IMR-90 (cell line): ENCODE measurements around the gene SLC25A22. TPM values are rescaled to one million over a fixed set of nuclear protein-coding genes. Genes with fewer than 3 reads are reported as not detected.

Experiments used
- ATAC-seq: fragments of 200-7000 bp; cut with Tn5 transposase; 2 replicates; pipeline ENCODE4 v1.9.1; 2020; ENCODE audit warnings: low read depth, mild to moderate bottlenecking, moderate library complexity
- BruUV-seq: library from RNA; stranded (reverse); fragments of 400-500 nt; replicated peaks from 2 replicates; lab custom pipeline; 2021; lab: Mats Ljungman, UMichigan
- CTCF ChIA-PET: fragments of 300-600 bp; formaldehyde crosslinking; extraction: SDS; loops from one replicate; lab custom pipeline; 2021; ENCODE audit warnings: antibody characterized with exemption; lab: Yijun Ruan, JAX
- POLR2A ChIA-PET: fragments of 300-600 bp; sonication (Branson Sonifier 250); formaldehyde crosslinking; loops from one replicate; lab custom pipeline; 2022; ENCODE audit warnings: antibody characterized with exemption; ENCODE audit not compliant: unreplicated experiment; lab: Charles Lee
- DNase-seq: peaks from one replicate; pipeline ENCODE4 v3.0.0; 2013
- H2AFZ ChIP-seq: replicated peaks from 2 replicates; pipeline ENCODE3; 2013; ENCODE audit warnings: low read length, mild to moderate bottlenecking; ENCODE audit not compliant: poor library complexity
- H2AK5ac ChIP-seq: 2 replicates; pipeline ENCODE4 v1.6.1; 2013; ENCODE audit warnings: low read depth, low read length, inconsistent platforms
- H2AK9ac ChIP-seq: replicated peaks from 2 replicates; pipeline ENCODE3; 2013; ENCODE audit warnings: mild to moderate bottlenecking, low read depth, low read length, moderate library complexity; ENCODE audit not compliant: poor library complexity
- H2BK120ac ChIP-seq: 2 replicates; pipeline ENCODE4 v1.6.1; 2013; ENCODE audit warnings: low read depth, low read length, inconsistent platforms
- H2BK15ac ChIP-seq: 3 replicates; pipeline ENCODE4 v1.6.1; 2013; ENCODE audit warnings: low read depth, low read length, inconsistent platforms
- H2BK20ac ChIP-seq: 2 replicates; pipeline ENCODE4 v1.6.1; 2013; ENCODE audit warnings: low read depth, mild to moderate bottlenecking, inconsistent platforms, low read length, moderate library complexity
- H2BK5ac ChIP-seq: 2 replicates; pipeline ENCODE4 v1.6.1; 2013; ENCODE audit warnings: mild to moderate bottlenecking, low read depth, low read length, inconsistent platforms; ENCODE audit not compliant: poor library complexity, severe bottlenecking
- H3K14ac ChIP-seq: replicated peaks from 2 replicates; pipeline ENCODE4 v1.6.1; 2013; ENCODE audit warnings: low read depth, low read length, inconsistent platforms
- H3K18ac ChIP-seq: 2 replicates; pipeline ENCODE4 v1.6.1; 2013; ENCODE audit warnings: low read depth, low read length, control low read depth
- H3K23ac ChIP-seq: 2 replicates; pipeline ENCODE4 v1.6.1; 2013; ENCODE audit warnings: low read depth, low read length, inconsistent platforms
- H3K27ac ChIP-seq: 2 replicates; pipeline ENCODE4 v1.5.1; 2013; ENCODE audit warnings: mild to moderate bottlenecking, control low read depth, low read length; ENCODE audit not compliant: insufficient read depth
- H3K27me3 ChIP-seq: 2 replicates; pipeline ENCODE4 v1.6.1; 2013; ENCODE audit warnings: low read length; ENCODE audit not compliant: control insufficient read depth, insufficient read depth
- H3K36me3 ChIP-seq: 2 replicates; pipeline ENCODE4 v1.6.1; 2013; ENCODE audit warnings: low read length, mixed read lengths; ENCODE audit not compliant: control insufficient read depth, insufficient read depth
- H3K4ac ChIP-seq: 2 replicates; pipeline ENCODE4 v1.6.1; 2013; ENCODE audit warnings: low read depth, low read length, inconsistent platforms
- H3K4me1 ChIP-seq: 2 replicates; pipeline ENCODE4 v1.6.1; 2013; ENCODE audit warnings: low read length, mixed read lengths; ENCODE audit not compliant: control insufficient read depth, insufficient read depth
- H3K4me2 ChIP-seq: 2 replicates; pipeline ENCODE4 v1.6.1; 2013; ENCODE audit warnings: low read depth, mild to moderate bottlenecking, control low read depth, low read length, moderate library complexity
- H3K4me3 ChIP-seq: 2 replicates; pipeline ENCODE4 v1.5.1; 2013; ENCODE audit warnings: low read depth, mild to moderate bottlenecking, control low read depth, low read length, moderate library complexity; ENCODE audit not compliant: insufficient read depth
- H3K56ac ChIP-seq: 2 replicates; pipeline ENCODE4 v1.6.1; 2013; ENCODE audit warnings: low read length, inconsistent platforms; ENCODE audit not compliant: insufficient read depth; ENCODE audit errors: extremely low read depth
- H3K79me1 ChIP-seq, 2 experiments: 2 replicates each; pipeline ENCODE4 v1.6.1; 2013; ENCODE audit warnings: low read length in 2 of 2, inconsistent platforms in 1 of 2, low read depth in 1 of 2
- H3K9ac ChIP-seq: 2 replicates; pipeline ENCODE4 v1.6.1; 2013; ENCODE audit warnings: low read depth, low read length, control low read depth
- H3K9me1 ChIP-seq: 2 replicates; pipeline ENCODE4 v1.6.1; 2013; ENCODE audit warnings: low read length, inconsistent platforms; ENCODE audit not compliant: insufficient read depth
- H3K9me3 ChIP-seq: 2 replicates; pipeline ENCODE4 v1.6.1; 2013; ENCODE audit warnings: low read length; ENCODE audit not compliant: control insufficient read depth, insufficient read depth
- H4K20me1 ChIP-seq: 2 replicates; pipeline ENCODE4 v1.6.1; 2013; ENCODE audit warnings: low read length, inconsistent platforms; ENCODE audit not compliant: insufficient read depth
- H4K5ac ChIP-seq: 2 replicates; pipeline ENCODE4 v1.6.1; 2013; ENCODE audit warnings: mild to moderate bottlenecking, low read depth, low read length, control low read depth
- H4K8ac ChIP-seq, 2 experiments: 2 replicates each; pipeline ENCODE4 v1.6.1; 2013; ENCODE audit warnings: low read depth in 2 of 2, low read length in 2 of 2, control low read depth in 1 of 2, inconsistent platforms in 1 of 2
- H4K91ac ChIP-seq: 2 replicates; pipeline ENCODE4 v1.6.1; 2013; ENCODE audit warnings: low read depth, low read length, inconsistent platforms; ENCODE audit not compliant: insufficient read depth
- CEBPB ChIP-seq: IDR thresholded peaks from 2 replicates; pipeline ENCODE4 v1.6.1; 2012; ENCODE audit warnings: low read depth, low read length, improper control_type of control experiment
- WGBS, 2 experiments: methylation state at CpG; one replicate each; pipeline versions ENCODE4 v1.1.5 to v1.1.7; 2013; ENCODE audit warnings: missing lambda C conversion rate in 2 of 2; ENCODE audit not compliant: insufficient read length in 1 of 2; ENCODE audit errors: extremely low coverage in 2 of 2; 5-methylcytosine and 5-hydroxymethylcytosine counted together
- dilution Hi-C: fragments of 300-500 bp; cut with HindIII; formaldehyde crosslinking; loops from one replicate; pipeline ENCODE4 v1.14.3; 2018; ENCODE audit warnings: low sequenced_read_pairs; ENCODE audit not compliant: unreplicated experiment
- in situ Hi-C: fragments of 300-500 bp; cut with MboI; formaldehyde crosslinking; loops from 3 replicates; pipeline ENCODE4 v1.14.3; 2019; ENCODE audit warnings: low sequenced_read_pairs, inconsistent platforms, mixed read lengths
- intact Hi-C: fragments of 100-400 bp; cut with micrococcal nuclease; formaldehyde crosslinking; loops from 2 replicates; pipeline ENCODE4 v1.10.0; 2022
- polyA plus RNA-seq, 3 experiments: library from polyadenylated mRNA; depleted of rRNA; stranded (reverse); fragments of >200 nt; gene quantifications; 2 replicates each; pipeline ENCODE4 v1.2.3, GENCODE V29; 2012; ENCODE audit warnings: low replicate concordance in 1 of 3
- total RNA-seq: library from RNA; depleted of rRNA; stranded (reverse); fragments of >200 nt; gene quantifications from 2 replicates; pipeline ENCODE4 v1.2.3, GENCODE V29; 2012

Gene SLC25A22
- total and polyA plus RNA-seq, 2 of the 4 experiments (the other 2 are of a cell fraction), result 8.2 to 41.3 TPM

- H4K8ac ChIP-seq, result no peak overlapping the region
- no peak overlapping the region for H3K56ac ChIP-seq
- H3K14ac ChIP-seq, result no peak overlapping the region
- no peak overlapping the region for H2BK120ac ChIP-seq
- no peak overlapping the region for H2AK5ac ChIP-seq
- ATAC-seq (no peak), DNase-seq (no peak)
- H3K9ac ChIP-seq, result no peak overlapping the region
- peaks cover 84% of the 10 kb centered on the region for H4K20me1 ChIP-seq
- H3K27me3 ChIP-seq, result no peaks in the 10 kb centered on the region
- H2AFZ ChIP-seq, result peak overlapping the region; percentile 10
- POLR2A ChIA-PET, result interaction anchor here (0.6 kb wide), 1 partner anchor 18 kb away, joined by 4 read pairs; the partner anchor contains the start of gene PNPLA2
- H3K27ac ChIP-seq, result no peak overlapping the region
- no peak overlapping the region for H3K23ac ChIP-seq
- H3K9me1 ChIP-seq, result peaks cover 29% of the 10 kb centered on the region
- H3K4ac ChIP-seq, result no peak overlapping the region
- peaks cover 31% of the 10 kb centered on the region for H3K4me1 ChIP-seq
- no peak overlapping the region for H2BK15ac ChIP-seq
- H2BK5ac ChIP-seq, result no peak overlapping the region
- dilution Hi-C loops, result no loop called here
- H3K4me3 ChIP-seq, result no peak overlapping the region
- H2AK9ac ChIP-seq, result peak overlapping the region; percentile 82
- H3K36me3 ChIP-seq, result peaks cover 52% of the 10 kb centered on the region
- in situ Hi-C loops, result no loop called here
- no peak overlapping the region for H3K4me2 ChIP-seq
- no peak overlapping the region for H3K18ac ChIP-seq
- TF ChIP-seq CEBPB, result no peak
- intact Hi-C loops, result no loop called here
- H3K9me3 ChIP-seq, result no peaks in the 10 kb centered on the region
- no peak overlapping the region for H4K91ac ChIP-seq
- 88% methylated on average over 3 of the region's 9 CpGs; no CpG with 5 or more reads in 1 of the 2 experiments for WGBS, 2 experiments
- CTCF ChIA-PET, result interaction anchor here (0.7 kb wide), 1 partner anchor 10 kb away, joined by 3 read pairs; no protein-coding TSS in a partner anchor
- no peak overlapping the region for H4K5ac ChIP-seq
- no TSS peak for BruUV-seq
- no peak overlapping the region for H2BK20ac ChIP-seq
- peaks cover 19 to 81% of the 10 kb centered on the region in 2 experiments; a peak in 3 of 4 replicates for H3K79me1 ChIP-seq
These were observed 38.6 kb upstream of the SLC25A22 start for GRCh38 chr11:836700-837099.
